Umbilical cord (tissue), 2 donors: Measurements from ENCODE around the gene KRTAP3-1. TPM values are rescaled to one million over a fixed set of nuclear protein-coding genes. Genes with fewer than 3 reads are reported as not detected.
A peak's percentile ranks its signal among the peaks of the same experiment; 100 is the strongest.
"Not testable (repeated sequence)": the region's sequence is repeated elsewhere in the genome, so short reads cannot be mapped to it uniquely, and the experiment has no call there.

ENCODE experiments used
- DNase-seq: peaks from one replicate; pipeline ENCODE4 v3.0.0-alpha.2; 2015; ENCODE audit warnings: low spot score
- total RNA-seq: library from RNA; depleted of rRNA; stranded (reverse); fragments of >200 nt; gene quantifications from one replicate; pipeline ENCODE4 v1.2.3, GENCODE V29; 2014; ENCODE audit warnings: low replicate concordance; ENCODE audit not compliant: insufficient read depth

Gene KRTAP3-1
- total RNA-seq, 1 donor from 2014 or later, result not detected

GRCh38 chr17:41015454-41015853 lies 6.5 kb upstream of the KRTAP3-1 start:
- DNase-seq, result no peak

GRCh38 chr17:41013606-41014005 lies 4.7 kb upstream of the KRTAP3-1 start:
- DNase-seq, result no peak

- DNase-seq, result no peak
Observed at GRCh38 chr17:41013181-41013580, 4.3 kb upstream of the KRTAP3-1 start.

- no peak for DNase-seq
Observed at GRCh38 chr17:41012326-41013120, 3.6 kb upstream of the KRTAP3-1 start.

GRCh38 chr17:41010441-41010840 lies 1.5 kb upstream of the KRTAP3-1 start:
- no peak for DNase-seq

- DNase-seq, result no peak
Observed at GRCh38 chr17:41009936-41010335, 1.0 kb upstream of the KRTAP3-1 start.

GRCh38 chr17:41009301-41009760 lies 403 bp upstream of the KRTAP3-1 start:
- DNase-seq, result no peak

GRCh38 chr17:41004397-41004796 lies 4.5 kb downstream of the KRTAP3-1 start:
- DNase-seq, result no peak

GRCh38 chr17:41003926-41004325 lies 5.0 kb downstream of the KRTAP3-1 start:
- no peak for DNase-seq

- peak; percentile 48 for DNase-seq
Observed at GRCh38 chr17:41002814-41003213, 6.1 kb downstream of the KRTAP3-1 start.

- no peak for DNase-seq
Observed at GRCh38 chr17:41001795-41002194, 7.1 kb downstream of the KRTAP3-1 start.

GRCh38 chr17:40999563-40999962 lies 9.4 kb downstream of the KRTAP3-1 start, which contains the start of gene KRTAP3-2:
Gene KRTAP3-2, minus strand, starts transcription at chr17:40999906. Its CDS starts 53 bp downstream, at chr17:40999853.
- DNase-seq, result not testable (repeated sequence)

- no peak for DNase-seq
Observed at GRCh38 chr17:40997361-40997760, 11.6 kb downstream of the KRTAP3-1 start.

- DNase-seq, result no peak
Observed at GRCh38 chr17:40996829-40997228, 12.1 kb downstream of the KRTAP3-1 start.

- no peak for DNase-seq
Observed at GRCh38 chr17:40995116-40995515, 13.8 kb downstream of the KRTAP3-1 start.

- no peak for DNase-seq
Observed at GRCh38 chr17:40993839-40994238, 15.1 kb downstream of the KRTAP3-1 start, which contains the start of gene KRTAP3-3. Gene KRTAP3-3, minus strand, starts transcription at chr17:40994164. Its CDS starts 67 bp downstream, at chr17:40994097.

GRCh38 chr17:40993084-40993483 lies 15.8 kb downstream of the KRTAP3-1 start:
- DNase-seq, result no peak

GRCh38 chr17:40992666-40993065 lies 16.3 kb downstream of the KRTAP3-1 start:
- DNase-seq, result no peak

GRCh38 chr17:40986920-40987319 lies 22.0 kb downstream of the KRTAP3-1 start:
- peak; percentile 42 for DNase-seq

- no peak for DNase-seq
Observed at GRCh38 chr17:40984226-40984625, 24.7 kb downstream of the KRTAP3-1 start, which contains the start of gene KRT40. Gene KRT40, minus strand, starts transcription at chr17:40984326. Its CDS starts 53 bp downstream, at chr17:40984273.

GRCh38 chr17:40981115-40981514 lies 27.8 kb downstream of the KRTAP3-1 start:
- DNase-seq, result no peak

- peak; percentile 86 for DNase-seq
Observed at GRCh38 chr17:40980596-40980995, 28.3 kb downstream of the KRTAP3-1 start.

GRCh38 chr17:40980117-40980516 lies 28.8 kb downstream of the KRTAP3-1 start:
- no peak for DNase-seq
